Measurements from ENCODE around the gene HMG20B. TPM values are rescaled to one million over a fixed set of nuclear protein-coding genes. Genes with fewer than 3 reads are reported as not detected.

The HMG20B gene
- total RNA-seq, 1 experiment from 2014 or later: 33.9 TPM

- intact Hi-C loops (cut with micrococcal nuclease; ENCODE audit: unreplicated experiment): loop anchor here (10.0 kb wide), 1 partner anchor 74 kb away; the partner anchor contains the start of gene CACTIN
- Mint-ChIP-seq H3K9me3 (ENCODE audit: unreplicated experiment) (no peaks in the 10 kb centered on the region), H3K36me3 (ENCODE audit: insufficient read depth, unreplicated experiment) (peaks cover 43% of the 10 kb centered on the region), H3K27me3 (ENCODE audit: insufficient read depth, unreplicated experiment) (no peaks in the 10 kb centered on the region), H3K27ac (ENCODE audit: unreplicated experiment) (no peak overlapping the region), H3K4me1 (ENCODE audit: low read depth, unreplicated experiment) (peaks cover 2% of the 10 kb centered on the region), H3K4me3 (ENCODE audit: unreplicated experiment) (no peak overlapping the region)
- no peak for DNase-seq
- TF ChIP-seq CTCF (IDR thresholded peaks at IDR 0.05; ENCODE audit: insufficient read depth in 1 of 2, low read depth in 1 of 2, low read length in 1 of 2, severe bottlenecking in 1 of 2, unreplicated experiment in 1 of 2): no peak
- ChIA-PET POLR2A (no interaction called here), CTCF (no interaction called here)
- Histone ChIP-seq H3K4me3 (ENCODE audit: low read depth, low read length) (no peak overlapping the region), H3K9me3 (no peaks in the 10 kb centered on the region), H3K36me3 (ENCODE audit: control insufficient read depth, insufficient read depth, low read length) (no peaks in the 10 kb centered on the region), H3K4me1 (no peaks in the 10 kb centered on the region), H3K27me3 (replicated peaks; ENCODE audit: control insufficient read depth, insufficient read depth, low read length) (no peaks in the 10 kb centered on the region)
- BruUV-seq (replicated peaks): no TSS peak
These were observed 21.6 kb upstream of the HMG20B start for GRCh38 chr19:3550947-3551791.

- intact Hi-C loops (cut with micrococcal nuclease; ENCODE audit: unreplicated experiment): loop anchor here (10.0 kb wide), 1 partner anchor 73 kb away; the partner anchor contains the start of gene CACTIN
- Histone ChIP-seq H3K27me3 (replicated peaks; ENCODE audit: control insufficient read depth, insufficient read depth, low read length) (no peaks in the 10 kb centered on the region), H3K4me1 (no peaks in the 10 kb centered on the region), H3K36me3 (ENCODE audit: control insufficient read depth, insufficient read depth, low read length) (no peaks in the 10 kb centered on the region), H3K4me3 (ENCODE audit: low read depth, low read length) (no peak overlapping the region), H3K9me3 (no peaks in the 10 kb centered on the region)
- peaks cover 8% of the 10 kb centered on the region for H3K4me1 Mint-ChIP-seq (ENCODE audit: low read depth, unreplicated experiment)
- no peaks in the 10 kb centered on the region for H3K27me3 Mint-ChIP-seq (ENCODE audit: insufficient read depth, unreplicated experiment)
- H3K9me3 Mint-ChIP-seq (ENCODE audit: unreplicated experiment): no peaks in the 10 kb centered on the region
- ChIA-PET CTCF (no interaction called here), POLR2A (no interaction called here)
- H3K36me3 Mint-ChIP-seq (ENCODE audit: insufficient read depth, unreplicated experiment): peaks cover 43% of the 10 kb centered on the region
- H3K27ac Mint-ChIP-seq (ENCODE audit: unreplicated experiment): no peak overlapping the region
- no TSS peak for BruUV-seq (replicated peaks)
- no peak overlapping the region for H3K4me3 Mint-ChIP-seq (ENCODE audit: unreplicated experiment)
- TF ChIP-seq CTCF (IDR thresholded peaks at IDR 0.05; ENCODE audit: insufficient read depth in 1 of 2, low read depth in 1 of 2, low read length in 1 of 2, severe bottlenecking in 1 of 2, unreplicated experiment in 1 of 2): no peak
- DNase-seq: no peak
These were observed 21.0 kb upstream of the HMG20B start for GRCh38 chr19:3551792-3552095.

- H3K4me3 Mint-ChIP-seq (ENCODE audit: unreplicated experiment): no peak overlapping the region
- Histone ChIP-seq H3K4me3 (ENCODE audit: low read depth, low read length) (no peak overlapping the region), H3K36me3 (ENCODE audit: control insufficient read depth, insufficient read depth, low read length) (no peaks in the 10 kb centered on the region), H3K27me3 (replicated peaks; ENCODE audit: control insufficient read depth, insufficient read depth, low read length) (no peaks in the 10 kb centered on the region), H3K4me1 (no peaks in the 10 kb centered on the region), H3K9me3 (no peaks in the 10 kb centered on the region)
- CTCF ChIA-PET: no interaction called here
- no peaks in the 10 kb centered on the region for H3K27me3 Mint-ChIP-seq (ENCODE audit: insufficient read depth, unreplicated experiment)
- TF ChIP-seq CTCF (IDR thresholded peaks at IDR 0.05; ENCODE audit: insufficient read depth in 1 of 2, low read depth in 1 of 2, low read length in 1 of 2, severe bottlenecking in 1 of 2, unreplicated experiment in 1 of 2): no peak
- BruUV-seq (replicated peaks): TSS peak; percentile 63
- no peaks in the 10 kb centered on the region for H3K9me3 Mint-ChIP-seq (ENCODE audit: unreplicated experiment)
- H3K27ac Mint-ChIP-seq (ENCODE audit: unreplicated experiment): no peak overlapping the region
- intact Hi-C loops (cut with micrococcal nuclease; ENCODE audit: unreplicated experiment): loop anchor here (10.0 kb wide), 1 partner anchor 70 kb away; the partner anchor contains the start of gene CACTIN
- POLR2A ChIA-PET: no interaction called here
- H3K4me1 Mint-ChIP-seq (ENCODE audit: low read depth, unreplicated experiment): peaks cover 10% of the 10 kb centered on the region
- no peak for DNase-seq
- peaks cover 37% of the 10 kb centered on the region for H3K36me3 Mint-ChIP-seq (ENCODE audit: insufficient read depth, unreplicated experiment)
These were observed 18.3 kb upstream of the HMG20B start for GRCh38 chr19:3554254-3555083.

Data from Caco-2 (cell line).